Pancreas (tissue), 10 donors: ENCODE data around the gene SUPT5H. TPM values are rescaled to one million over a fixed set of nuclear protein-coding genes. Genes with fewer than 3 reads are reported as not detected.

ENCODE experiments used
- ATAC-seq, 4 donors: fragments of 200-7000 bp; cut with Tn5 transposase; one replicate each; pipeline versions ENCODE4 v1.8.0 to v1.9.1; 2020; ENCODE audit warnings: mild to moderate bottlenecking in 4 of 4, moderate library complexity in 4 of 4
- DNase-seq, 6 donors: peaks; one replicate each; pipeline ENCODE4 v3.0.0-alpha.2; 2020
- FAIRE-seq: peaks from 2 replicates; lab custom pipeline; 2012; peaks lifted over from hg19 to GRCh38; lab: Jason Lieb, UNC
- H3K27ac ChIP-seq, 4 donors: fragments of 200-600 bp; sonication (generic); 1 replicate in 3 of 4; 2 replicates in 1 of 4; pipeline versions ENCODE4 v1.5.0 to v1.8.0; 2020
- H3K27me3 ChIP-seq, 4 donors: fragments of 200-600 bp; one replicate each; pipeline ENCODE4 v1.8.0; 2021
- H3K36me3 ChIP-seq, 3 donors: fragments of 200-600 bp; sonication (generic) in 1 of 3; one replicate each; pipeline versions ENCODE4 v1.5.0 to v1.8.0; 2020 to 2021
- H3K4me1 ChIP-seq, 3 donors: fragments of 200-600 bp; one replicate each; pipeline ENCODE4 v1.8.0; 2021
- H3K4me3 ChIP-seq, 4 donors: fragments of 200-600 bp; sonication (generic) in 2 of 4; one replicate each; pipeline versions ENCODE4 v1.5.0 to v1.8.0; 2020 to 2021
- H3K9me3 ChIP-seq, 4 donors: fragments of 200-600 bp; one replicate each; pipeline ENCODE4 v1.8.0; 2021
- WGBS, 2 donors: extraction: QIAGEN DNeasy Blood & Tissue Kit; methylation state at CpG; one replicate each; pipeline ENCODE4 v1.1.7; 2013; 5-methylcytosine and 5-hydroxymethylcytosine counted together
- intact Hi-C, 3 donors: fragments of 100-400 bp; cut with DNase I; formaldehyde crosslinking; loops; one replicate each; pipeline versions ENCODE4 v1.11.1 to v1.14.2; 2022
- polyA plus RNA-seq, 2 donors: library from polyadenylated mRNA; stranded (reverse); fragments of 200-250 nt; gene quantifications; one replicate each; pipeline ENCODE4 v1.2.3, GENCODE V29; 2013
- total RNA-seq, 6 donors: library from RNA; stranded (reverse); fragmentation: NEBNext Ultra II Directional in 4 of 6; extraction: Animal tissue kit (Norgen Biotek cat#: 25700) in 4 of 6; gene quantifications; one replicate each; pipeline versions ENCODE4 v1.2.1 to v1.2.4, GENCODE V29; 2021 to 2023
- TF ChIP-seq, protein P1 (sequence below), 4 donors: fragments of 200-600 bp; sonication (generic) in 3 of 4; IDR thresholded peaks; one replicate each; pipeline versions ENCODE4 v1.5.0 to v1.8.0; 2021; ENCODE audit warnings: antibody characterized with exemption in 4 of 4
- donor health status: healthy with polysubstance abuse.
- donor health status: DM: no; HTN: no; CAD: no; lungs with moderate emphysema.
- donor health status: DM: no; HTN: no; CAD: no.
- donor health status: control.
- donor health status: control.
- donor health status: Bipolar disorder and iron deficiency.
- donor health status: DM: yes; HTN: yes; CAD: no.
- donor health status: DM: no; HTN: no; CAD: no.
- donor health status: DM: no; HTN: no; CAD: no.
- donor health status: DM: yes; HTN: yes; CAD: no.

Gene SUPT5H
- total and polyA plus RNA-seq, 8 donors = 49.3 to 229 (median 60.7) TPM

DNA sequence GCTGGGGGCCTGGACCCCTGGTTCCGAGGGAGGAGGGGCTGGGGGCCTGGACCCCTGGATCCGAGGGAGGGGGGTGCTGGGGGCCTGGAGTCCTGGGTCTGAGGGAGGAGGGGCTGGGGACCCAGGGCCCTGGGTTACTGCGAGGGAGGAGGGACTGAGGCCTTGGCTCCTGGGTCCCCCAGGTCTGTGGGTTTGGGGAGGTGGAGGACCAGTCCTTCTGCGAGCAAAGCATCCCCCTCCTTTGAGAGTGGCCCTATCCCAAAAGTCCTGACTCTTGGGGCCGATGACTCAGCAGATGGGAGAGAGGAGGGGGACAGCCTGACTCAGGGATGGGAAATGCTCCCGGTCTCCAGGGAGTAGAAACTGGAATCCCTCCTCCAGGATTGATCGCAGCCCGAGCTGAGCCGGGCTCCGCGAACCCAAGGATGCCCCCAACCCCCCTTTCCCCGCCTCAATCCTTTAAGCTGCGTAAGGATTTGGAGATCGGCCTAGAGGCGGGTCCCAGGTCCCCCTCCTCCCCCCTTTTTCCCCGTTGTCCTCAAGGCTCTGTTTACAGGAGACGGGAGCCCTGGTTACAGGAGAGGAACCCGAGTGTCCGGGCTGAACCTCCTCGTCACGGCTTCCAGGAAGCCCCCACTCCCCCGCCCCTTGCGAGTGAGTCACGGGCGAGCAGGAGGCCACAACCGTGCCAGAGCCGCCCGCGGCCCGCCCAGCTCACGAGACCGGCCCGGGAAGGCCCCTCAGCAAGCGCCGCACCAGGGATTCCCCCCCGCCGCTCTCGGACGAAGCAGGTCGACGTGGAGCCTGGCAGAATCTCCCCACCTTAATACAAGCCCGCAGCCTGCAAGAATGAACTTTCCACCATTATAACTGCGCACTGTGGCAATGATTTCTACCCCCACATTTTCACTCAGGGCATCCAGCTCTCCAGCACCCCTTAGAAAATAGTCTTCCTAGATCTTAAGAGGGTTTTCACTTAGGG lies 41.8 kb upstream of the SUPT5H start:
- Histone ChIP-seq H3K4me3 (peak overlapping the region in 3 of 4 donors; percentile 23 to 44 (median 40)), H3K36me3 (peaks cover 0 to 5% (median 0%) of the 10 kb centered on the region in 3 donors), H3K27me3 (no peaks in the 10 kb centered on the region), H3K9me3 (no peaks in the 10 kb centered on the region), H3K4me1 (peaks cover 0 to 17% (median 0%) of the 10 kb centered on the region in 3 donors), H3K27ac (peak overlapping the region; percentile 89 to 95 (median 92))
- TF ChIP-seq, protein P1, sequence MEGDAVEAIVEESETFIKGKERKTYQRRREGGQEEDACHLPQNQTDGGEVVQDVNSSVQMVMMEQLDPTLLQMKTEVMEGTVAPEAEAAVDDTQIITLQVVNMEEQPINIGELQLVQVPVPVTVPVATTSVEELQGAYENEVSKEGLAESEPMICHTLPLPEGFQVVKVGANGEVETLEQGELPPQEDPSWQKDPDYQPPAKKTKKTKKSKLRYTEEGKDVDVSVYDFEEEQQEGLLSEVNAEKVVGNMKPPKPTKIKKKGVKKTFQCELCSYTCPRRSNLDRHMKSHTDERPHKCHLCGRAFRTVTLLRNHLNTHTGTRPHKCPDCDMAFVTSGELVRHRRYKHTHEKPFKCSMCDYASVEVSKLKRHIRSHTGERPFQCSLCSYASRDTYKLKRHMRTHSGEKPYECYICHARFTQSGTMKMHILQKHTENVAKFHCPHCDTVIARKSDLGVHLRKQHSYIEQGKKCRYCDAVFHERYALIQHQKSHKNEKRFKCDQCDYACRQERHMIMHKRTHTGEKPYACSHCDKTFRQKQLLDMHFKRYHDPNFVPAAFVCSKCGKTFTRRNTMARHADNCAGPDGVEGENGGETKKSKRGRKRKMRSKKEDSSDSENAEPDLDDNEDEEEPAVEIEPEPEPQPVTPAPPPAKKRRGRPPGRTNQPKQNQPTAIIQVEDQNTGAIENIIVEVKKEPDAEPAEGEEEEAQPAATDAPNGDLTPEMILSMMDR (IDR thresholded peaks at IDR 0.05) = no peak
- intact Hi-C loops = no loop called here
- peak; percentile 84 to 90 (median 86) for DNase-seq
- WGBS, 2 donors = 49 to 54% methylated on average over 38 to 43 of the region's 43 CpGs
- peak; percentile 10 to 39 (median 20) for ATAC-seq
- FAIRE-seq = peak; percentile 17

GRCh38 chr19:39405261-39405957 lies 40.0 kb upstream of the SUPT5H start:
- intact Hi-C loops = no loop called here

GRCh38 chr19:39405958-39406655 lies 39.3 kb upstream of the SUPT5H start:
- intact Hi-C loops = no loop called here
- DNase-seq (no peak), ATAC-seq (no peak), FAIRE-seq (no peak)
- TF ChIP-seq, protein P1 (IDR thresholded peaks at IDR 0.05) = no peak
- peak overlapping the region in 2 of 4 donors; percentile 70 to 96 for H3K4me3 ChIP-seq
- H3K9me3 ChIP-seq = no peaks in the 10 kb centered on the region
- H3K4me1 ChIP-seq = peaks cover 6 to 27% (median 8%) of the 10 kb centered on the region in 3 donors
- H3K36me3 ChIP-seq = peaks cover 0 to 5% (median 0%) of the 10 kb centered on the region in 3 donors
- H3K27me3 ChIP-seq = no peaks in the 10 kb centered on the region
- peak overlapping the region; percentile 64 to 99 (median 82) for H3K27ac ChIP-seq
- 12 to 19% methylated on average over 19 to 22 of the region's 22 CpGs for WGBS, 2 donors

More at GRCh38 chr19:39405261-39405957, 40.0 kb upstream of the SUPT5H start:
- TF ChIP-seq, protein P1 (IDR thresholded peaks at IDR 0.05) = no peak
- H3K9me3 ChIP-seq = no peaks in the 10 kb centered on the region
- peaks cover 0 to 5% (median 0%) of the 10 kb centered on the region in 3 donors for H3K36me3 ChIP-seq
- 90 to 93% methylated on average over 17 of the region's 17 CpGs for WGBS, 2 donors
- no peak for DNase-seq
- peak overlapping the region; percentile 64 to 99 (median 82) for H3K27ac ChIP-seq
- no peak for FAIRE-seq
- H3K4me3 ChIP-seq = peak overlapping the region in 1 of 4 donors; percentile 70
- no peaks in the 10 kb centered on the region for H3K27me3 ChIP-seq
- no peak for ATAC-seq
- H3K4me1 ChIP-seq = peaks cover under 1 to 20% (median 1%) of the 10 kb centered on the region in 3 donors

DNA sequence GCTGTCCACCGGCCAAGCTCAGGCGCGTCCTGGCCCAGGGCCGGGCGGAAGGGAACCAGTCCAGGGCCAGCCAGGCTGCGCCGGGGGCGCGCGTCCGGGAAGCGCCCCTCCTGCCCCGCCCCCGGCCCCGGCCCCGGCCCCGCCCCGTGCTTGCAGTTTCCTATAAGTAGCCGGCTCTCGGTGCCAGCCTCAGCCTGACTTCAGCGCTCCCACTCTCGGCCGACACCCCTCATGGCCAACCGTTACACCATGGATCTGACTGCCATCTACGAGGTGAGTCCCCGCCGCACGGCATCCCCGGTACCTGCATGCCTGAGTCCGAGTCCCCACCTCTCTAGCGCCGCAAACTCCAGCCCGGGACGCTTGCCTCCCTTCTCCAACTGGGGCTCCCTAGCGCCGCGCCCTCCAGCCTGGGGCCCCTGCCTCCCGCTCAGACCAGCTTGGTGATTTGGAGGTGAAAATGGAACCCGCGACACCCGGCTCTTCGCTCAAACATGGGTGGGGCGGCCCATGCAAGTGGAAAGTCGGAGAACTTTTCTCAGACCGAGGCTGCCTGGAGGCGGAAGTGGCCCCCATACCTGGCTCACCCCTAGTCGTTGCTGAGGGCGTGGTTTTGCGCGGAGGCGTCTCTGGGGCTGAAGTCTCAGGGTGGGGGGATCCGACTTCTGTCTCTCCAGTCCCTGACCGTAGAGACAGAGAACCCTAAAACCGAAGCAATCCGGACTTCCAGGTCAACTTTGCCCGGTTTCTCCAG lies 38.5 kb upstream of the SUPT5H start, which contains the start of gene ZFP36:
Gene ZFP36 (plus strand): TSS at position 192 of the 754 bp plus-strand sequence. CDS start 58 bp downstream, at position 250.
- WGBS, 2 donors = 0 to 1% methylated on average over 56 of the region's 56 CpGs
- Histone ChIP-seq H3K27ac (peak within 1 kb of the TSS; percentile 89 to 99 (median 94)), H3K36me3 (peaks cover 0 to 5% (median 0%) of the 10 kb centered on the region in 3 donors), H3K4me1 (peaks cover 12 to 30% (median 15%) of the 10 kb centered on the region in 3 donors), H3K27me3 (no peaks in the 10 kb centered on the region), H3K4me3 (peak within 1 kb of the TSS; percentile 70 to 96 (median 79)), H3K9me3 (no peaks in the 10 kb centered on the region)
- FAIRE-seq (no peak), ATAC-seq (peak; percentile 51 to 62 (median 55)), DNase-seq (peak; percentile 86 to 99 (median 92))
- TF ChIP-seq, protein P1 (IDR thresholded peaks at IDR 0.05) = no peak
- intact Hi-C loops = no loop called here
